Uterus (tissue), 4 donors: ENCODE data around the gene SSBP2. TPM values are rescaled to one million over a fixed set of nuclear protein-coding genes. Genes with fewer than 3 reads are reported as not detected.
"Not testable (repeated sequence)": the region's sequence is repeated elsewhere in the genome, so short reads cannot be mapped to it uniquely, and the experiment has no call there.

Experiments used
- DNase-seq, 2 donors: peaks; one replicate each; pipeline ENCODE4 v3.0.0-alpha.2; 2019 to 2020
- H3K27ac ChIP-seq, 2 donors: fragments of 200-600 bp; sonication (generic); 1 replicate in 1 of 2; 2 replicates in 1 of 2; pipeline ENCODE4 v1.5.1; 2016 to 2018
- H3K27me3 ChIP-seq, 2 donors: fragments of 200-600 bp; sonication (generic); one replicate each; pipeline ENCODE4 v1.5.1; 2018 to 2019; ENCODE audit warnings: control low read depth in 1 of 2
- H3K36me3 ChIP-seq, 2 donors: fragments of 200-600 bp; sonication (generic); one replicate each; pipeline ENCODE4 v1.5.1; 2019; ENCODE audit warnings: control low read depth in 1 of 2
- H3K4me1 ChIP-seq, 2 donors: fragments of 200-600 bp; sonication (generic); one replicate each; pipeline ENCODE4 v1.5.1; 2018 to 2019; ENCODE audit warnings: control low read depth in 1 of 2
- H3K4me3 ChIP-seq, 2 donors: fragments of 200-600 bp; sonication (generic); 1 replicate in 1 of 2; 2 replicates in 1 of 2; pipeline ENCODE4 v1.5.1; 2018 to 2019; ENCODE audit warnings: mild to moderate bottlenecking in 1 of 2
- H3K9me3 ChIP-seq, 2 donors: fragments of 200-600 bp; sonication (generic); one replicate each; pipeline ENCODE4 v1.5.1; 2019; ENCODE audit warnings: control low read depth in 1 of 2
- CTCF ChIP-seq, 4 experiments: fragments of 200-600 bp in 2 of 4; fragments of 450-650 bp in 2 of 4; sonication (generic) in 2 of 4; IDR thresholded peaks; one replicate each; pipeline ENCODE4 v1.5.1; 2016 to 2019; ENCODE audit warnings: antibody characterized with exemption in 4 of 4, mild to moderate bottlenecking in 2 of 4, moderate library complexity in 1 of 4
- POLR2A ChIP-seq, 2 donors: fragments of 450-650 bp; IDR thresholded peaks; one replicate each; pipeline ENCODE4 v1.6.1; 2016; ENCODE audit warnings: antibody characterized with exemption in 2 of 2, mild to moderate bottlenecking in 1 of 2, moderate library complexity in 1 of 2
- intact Hi-C: fragments of 100-400 bp; cut with DNase I; formaldehyde crosslinking; loops from one replicate; pipeline ENCODE4 v1.15.1; 2023; ENCODE audit warnings: low total_unique reads
- total RNA-seq, 4 donors: library from RNA; depleted of rRNA in 3 of 4; stranded (reverse); fragments of >200 nt in 3 of 4; gene quantifications; one replicate each; pipeline versions ENCODE4 v1.1.0 to v1.2.4, GENCODE V29; 2014 to 2023
- donor health status: DM: yes; HTN: yes; CAD: no.

Gene SSBP2
- total RNA-seq, 4 donors from 2014 or later: 22.0 to 204 (median 90.9) TPM

GRCh38 chr5:81409361-81409760, 341.5 kb downstream of the SSBP2 start:
- Histone ChIP-seq H3K36me3 (no peaks in the 10 kb centered on the region), H3K4me3 (no peak overlapping the region), H3K27ac (no peak overlapping the region), H3K9me3 (no peaks in the 10 kb centered on the region), H3K27me3 (no peaks in the 10 kb centered on the region), H3K4me1 (no peaks in the 10 kb centered on the region)
- no peak for DNase-seq
- intact Hi-C loops: no loop called here
- no peak for TF ChIP-seq CTCF (IDR thresholded peaks at IDR 0.05)
- no peak for TF ChIP-seq POLR2A (IDR thresholded peaks at IDR 0.05)

- no peak overlapping the region for H3K4me3 ChIP-seq
- H3K27me3 ChIP-seq: no peaks in the 10 kb centered on the region
- no peaks in the 10 kb centered on the region for H3K36me3 ChIP-seq
- H3K9me3 ChIP-seq: no peaks in the 10 kb centered on the region
- intact Hi-C loops: no loop called here
- TF ChIP-seq POLR2A (IDR thresholded peaks at IDR 0.05): no peak
- no peak for TF ChIP-seq CTCF (IDR thresholded peaks at IDR 0.05)
- no peak for DNase-seq
- H3K4me1 ChIP-seq: no peaks in the 10 kb centered on the region
- H3K27ac ChIP-seq: no peak overlapping the region
Measured at GRCh38 chr5:81408496-81408895, 342.4 kb downstream of the SSBP2 start.

GRCh38 chr5:81407811-81408210, 343.1 kb downstream of the SSBP2 start:
- H3K4me1 ChIP-seq, H3K9me3 ChIP-seq, DNase-seq, H3K27me3 ChIP-seq, H3K36me3 ChIP-seq, H3K27ac ChIP-seq, H3K4me3 ChIP-seq, intact Hi-C loops: not testable (repeated sequence)

- Histone ChIP-seq H3K4me3 (no peak overlapping the region), H3K36me3 (no peaks in the 10 kb centered on the region), H3K9me3 (no peaks in the 10 kb centered on the region), H3K4me1 (no peaks in the 10 kb centered on the region), H3K27ac (no peak overlapping the region), H3K27me3 (no peaks in the 10 kb centered on the region)
- no peak for DNase-seq
- TF ChIP-seq CTCF (IDR thresholded peaks at IDR 0.05) (no peak), POLR2A (IDR thresholded peaks at IDR 0.05) (no peak)
- intact Hi-C loops: no loop called here
Measured at GRCh38 chr5:81405126-81405891, 345.6 kb downstream of the SSBP2 start.

- Histone ChIP-seq H3K36me3 (no peaks in the 10 kb centered on the region), H3K9me3 (no peaks in the 10 kb centered on the region), H3K4me3 (no peak overlapping the region), H3K27me3 (no peaks in the 10 kb centered on the region), H3K4me1 (no peaks in the 10 kb centered on the region), H3K27ac (no peak overlapping the region)
- DNase-seq: no peak
- intact Hi-C loops: no loop called here
- no peak for TF ChIP-seq POLR2A (IDR thresholded peaks at IDR 0.05)
- no peak for TF ChIP-seq CTCF (IDR thresholded peaks at IDR 0.05)
Measured at GRCh38 chr5:81402192-81402930, 348.5 kb downstream of the SSBP2 start.
